Kidney epithelial cell (primary cell): ENCODE results near the gene PCDHGA1. TPM values are rescaled to one million over a fixed set of nuclear protein-coding genes. Genes with fewer than 3 reads are reported as not detected.
"Not testable (repeated sequence)": the region's sequence is repeated elsewhere in the genome, so short reads cannot be mapped to it uniquely, and the experiment has no call there.

ENCODE experiments used
- DNase-seq: peaks from one replicate; pipeline ENCODE4 v3.0.0-alpha.2; 2010; ENCODE audit warnings: low read depth
- H3K27me3 ChIP-seq: 2 replicates; pipeline ENCODE4 v1.6.0; 2011; ENCODE audit warnings: low read length; ENCODE audit not compliant: control insufficient read depth, insufficient read depth
- H3K36me3 ChIP-seq: 2 replicates; pipeline ENCODE4 v1.5.1; 2011; ENCODE audit warnings: low read length; ENCODE audit not compliant: control insufficient read depth, insufficient read depth
- H3K4me3 ChIP-seq: 2 replicates; pipeline ENCODE4 v1.5.1; 2011; ENCODE audit warnings: low read depth, mild to moderate bottlenecking, control low read depth, low read length
- total RNA-seq: library from RNA; depleted of rRNA; stranded (reverse); fragments of >200 nt; gene quantifications from 2 replicates; pipeline ENCODE4 v1.2.3, GENCODE V29; 2015
- TF ChIP-seq, protein P1 (sequence below): IDR thresholded peaks from 2 replicates; pipeline ENCODE4 v1.5.1; 2011; ENCODE audit warnings: mild to moderate bottlenecking, moderate library complexity, low read length, control low read depth, inconsistent platforms; ENCODE audit not compliant: insufficient read depth, poor library complexity, severe bottlenecking

PCDHGA1 gene
- total RNA-seq, 1 donor from 2014 or later = 0.67 TPM

DNA sequence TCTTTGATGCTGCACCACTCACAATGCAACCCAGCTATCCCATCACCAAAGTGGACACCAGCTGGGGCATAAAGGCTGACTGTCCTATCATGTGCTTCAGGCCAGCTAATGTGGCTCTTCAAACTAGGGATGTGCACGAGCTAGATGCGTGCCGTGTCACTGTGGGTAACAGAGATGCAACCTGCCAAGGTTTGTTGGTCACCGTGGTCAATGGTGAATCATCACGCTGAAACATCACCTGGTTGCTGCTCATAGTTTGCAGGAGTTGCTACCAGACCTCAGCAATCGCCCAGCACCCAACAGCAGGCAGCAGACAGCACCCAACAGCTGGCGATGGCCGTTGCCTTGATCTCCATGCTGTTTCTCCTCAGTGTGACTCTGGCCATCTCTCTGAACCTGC, 2.1 kb upstream of the PCDHGA1 start:
- Histone ChIP-seq H3K36me3 (no peaks in the 10 kb centered on the region), H3K27me3 (peaks cover 5% of the 10 kb centered on the region), H3K4me3 (no peak overlapping the region)
- DNase-seq = no peak
- TF ChIP-seq, protein P1, sequence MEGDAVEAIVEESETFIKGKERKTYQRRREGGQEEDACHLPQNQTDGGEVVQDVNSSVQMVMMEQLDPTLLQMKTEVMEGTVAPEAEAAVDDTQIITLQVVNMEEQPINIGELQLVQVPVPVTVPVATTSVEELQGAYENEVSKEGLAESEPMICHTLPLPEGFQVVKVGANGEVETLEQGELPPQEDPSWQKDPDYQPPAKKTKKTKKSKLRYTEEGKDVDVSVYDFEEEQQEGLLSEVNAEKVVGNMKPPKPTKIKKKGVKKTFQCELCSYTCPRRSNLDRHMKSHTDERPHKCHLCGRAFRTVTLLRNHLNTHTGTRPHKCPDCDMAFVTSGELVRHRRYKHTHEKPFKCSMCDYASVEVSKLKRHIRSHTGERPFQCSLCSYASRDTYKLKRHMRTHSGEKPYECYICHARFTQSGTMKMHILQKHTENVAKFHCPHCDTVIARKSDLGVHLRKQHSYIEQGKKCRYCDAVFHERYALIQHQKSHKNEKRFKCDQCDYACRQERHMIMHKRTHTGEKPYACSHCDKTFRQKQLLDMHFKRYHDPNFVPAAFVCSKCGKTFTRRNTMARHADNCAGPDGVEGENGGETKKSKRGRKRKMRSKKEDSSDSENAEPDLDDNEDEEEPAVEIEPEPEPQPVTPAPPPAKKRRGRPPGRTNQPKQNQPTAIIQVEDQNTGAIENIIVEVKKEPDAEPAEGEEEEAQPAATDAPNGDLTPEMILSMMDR = no peak

DNA sequence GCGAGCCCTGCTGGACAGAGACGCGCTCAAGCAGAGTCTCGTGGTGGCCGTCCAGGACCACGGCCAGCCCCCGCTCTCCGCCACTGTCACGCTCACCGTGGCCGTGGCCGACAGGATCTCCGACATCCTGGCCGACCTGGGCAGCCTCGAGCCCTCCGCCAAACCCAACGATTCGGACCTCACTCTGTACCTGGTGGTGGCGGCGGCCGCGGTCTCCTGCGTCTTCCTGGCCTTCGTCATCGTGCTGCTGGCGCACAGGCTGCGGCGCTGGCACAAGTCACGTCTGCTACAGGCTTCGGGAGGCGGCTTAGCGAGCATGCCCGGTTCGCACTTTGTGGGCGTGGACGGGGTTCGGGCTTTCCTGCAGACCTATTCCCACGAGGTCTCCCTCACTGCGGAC, 2.3 kb downstream of the PCDHGA1 start:
- not testable (repeated sequence) for H3K27me3 ChIP-seq, H3K36me3 ChIP-seq, H3K4me3 ChIP-seq, DNase-seq

DNA sequence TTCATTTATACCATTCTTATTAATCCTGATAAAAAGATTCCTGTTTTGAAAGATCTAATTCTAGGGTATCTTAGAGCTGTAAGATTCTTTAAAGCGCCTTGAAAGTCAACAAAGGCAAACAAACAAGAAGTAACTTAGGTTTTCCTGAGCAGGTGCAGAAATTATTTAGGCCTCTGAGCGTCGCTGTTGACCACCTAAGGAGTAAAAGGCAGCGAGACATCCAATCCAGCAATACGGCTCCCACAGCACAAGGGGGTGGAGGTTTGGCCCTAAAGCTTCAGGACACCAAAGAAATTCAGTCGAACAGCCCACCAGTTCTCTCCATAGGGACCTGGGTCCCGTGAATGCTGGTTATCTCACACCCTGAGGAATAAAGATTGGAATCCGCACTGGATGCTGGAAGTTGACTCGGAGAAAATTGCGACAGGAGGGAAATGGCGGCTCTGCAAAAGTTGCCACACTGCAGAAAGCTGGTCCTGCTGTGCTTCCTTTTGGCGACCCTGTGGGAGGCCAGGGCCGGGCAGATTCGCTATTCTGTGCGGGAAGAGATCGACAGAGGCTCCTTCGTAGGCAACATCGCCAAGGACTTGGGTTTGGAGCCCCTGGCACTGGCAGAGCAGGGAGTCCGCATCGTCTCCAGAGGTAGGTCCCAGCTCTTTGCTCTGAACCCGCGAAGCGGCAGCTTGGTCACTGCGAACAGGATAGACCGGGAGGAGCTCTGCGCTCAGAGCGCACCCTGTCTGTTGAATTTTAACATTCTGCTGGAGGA, 8.4 kb downstream of the PCDHGA1 start, which contains the start of gene PCDHGA2:
Gene PCDHGA2 (plus strand): TSS at position 223 of the 769 bp plus-strand sequence.
- H3K27me3 ChIP-seq = peaks cover 16% of the 10 kb centered on the region
- H3K36me3 ChIP-seq = no peaks in the 10 kb centered on the region
- DNase-seq = no peak
- TF ChIP-seq, protein P1 = peak; percentile 51
- H3K4me3 ChIP-seq = peak within 1 kb of the TSS; percentile 24

DNA sequence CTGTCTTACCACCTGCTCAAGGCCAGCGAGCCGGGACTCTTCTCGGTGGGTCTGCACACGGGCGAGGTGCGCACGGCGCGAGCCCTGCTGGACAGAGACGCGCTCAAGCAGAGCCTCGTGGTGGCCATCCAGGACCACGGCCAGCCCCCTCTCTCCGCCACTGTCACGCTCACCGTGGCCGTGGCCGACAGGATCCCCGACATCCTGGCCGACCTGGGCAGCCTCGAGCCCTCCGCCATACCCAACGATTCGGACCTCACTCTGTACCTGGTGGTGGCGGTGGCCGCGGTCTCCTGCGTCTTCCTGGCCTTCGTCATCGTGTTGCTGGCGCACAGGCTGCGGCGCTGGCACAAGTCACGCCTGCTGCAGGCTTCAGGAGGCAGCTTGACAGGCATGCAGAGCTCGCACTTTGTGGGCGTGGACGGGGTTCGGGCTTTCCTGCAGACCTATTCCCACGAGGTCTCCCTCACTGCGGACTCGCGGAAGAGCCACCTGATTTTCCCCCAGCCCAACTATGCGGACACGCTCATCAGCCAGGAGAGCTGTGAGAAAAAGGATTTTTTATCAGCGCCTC, 10.6 kb downstream of the PCDHGA1 start:
- H3K27me3 ChIP-seq = peaks cover 18% of the 10 kb centered on the region
- DNase-seq, H3K36me3 ChIP-seq, H3K4me3 ChIP-seq: not testable (repeated sequence)

DNA sequence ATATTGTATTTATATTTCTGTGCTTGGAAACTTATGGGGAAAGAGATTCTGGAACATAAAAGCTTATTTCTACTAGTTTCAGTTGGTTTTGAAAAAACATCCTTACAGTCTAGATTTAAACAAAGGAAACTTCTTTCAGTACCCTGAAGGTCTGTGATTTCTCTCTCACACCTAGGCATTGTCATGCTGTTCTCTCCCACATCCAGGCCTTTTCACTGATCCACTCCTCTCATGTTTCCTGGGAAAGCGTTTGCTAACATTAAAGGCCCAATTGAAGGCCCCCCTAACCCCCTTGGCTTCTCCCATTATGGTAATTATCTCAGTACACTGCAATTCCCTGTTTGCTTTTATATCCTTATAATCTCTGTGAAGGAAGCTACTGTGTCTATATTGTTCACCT, 12.5 kb downstream of the PCDHGA1 start:
- DNase-seq = no peak
- H3K36me3 ChIP-seq = no peaks in the 10 kb centered on the region
- TF ChIP-seq, protein P1 = no peak
- H3K27me3 ChIP-seq = peaks cover 18% of the 10 kb centered on the region
- no peak overlapping the region for H3K4me3 ChIP-seq

DNA sequence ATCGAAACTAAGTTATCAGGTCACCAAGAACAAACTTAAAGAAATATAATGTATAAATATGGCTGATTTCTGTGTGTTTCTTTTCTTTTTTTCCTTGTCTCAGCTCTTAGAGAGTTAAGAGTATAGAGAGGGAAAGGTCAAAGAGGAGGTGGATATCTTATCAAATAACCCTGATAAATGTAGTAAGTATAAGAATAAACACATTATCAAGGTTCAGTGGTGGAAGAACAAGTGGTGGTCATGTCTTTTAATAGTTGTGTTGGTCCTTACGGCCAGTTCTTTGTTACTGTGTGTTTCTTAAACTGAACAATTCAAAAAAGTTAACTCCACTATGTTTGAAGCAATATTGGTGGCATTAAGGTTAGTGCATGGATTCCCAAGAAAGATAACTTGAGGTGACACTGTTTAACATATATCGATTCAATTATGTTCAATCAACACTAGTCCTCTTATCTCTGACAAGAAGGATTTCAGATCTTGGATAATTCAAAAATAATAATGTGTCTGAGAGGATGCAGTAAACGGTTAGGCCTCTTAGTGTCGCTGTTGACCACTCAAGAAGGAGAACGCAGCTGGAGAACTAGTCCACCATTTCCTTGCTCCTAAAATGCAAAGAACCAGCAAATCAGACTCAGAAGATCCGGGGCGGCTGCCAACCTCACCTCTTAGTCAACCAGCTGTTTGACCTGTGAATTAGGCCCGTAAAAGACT, 13.1 kb downstream of the PCDHGA1 start, which contains the start of gene PCDHGA3:
Gene PCDHGA3 (plus strand): TSS at position 588 of the 711 bp plus-strand sequence. CDS start 205 bp downstream, outside the sequence.
- Histone ChIP-seq H3K36me3 (no peaks in the 10 kb centered on the region), H3K27me3 (peaks cover 18% of the 10 kb centered on the region), H3K4me3 (peak within 1 kb of the TSS; percentile 7)
- TF ChIP-seq, protein P1 = peak; percentile 7
- no peak for DNase-seq
